Epithelial cell of proximal tubule (primary cell): ENCODE measurements around the gene CHIA. TPM values are rescaled to one million over a fixed set of nuclear protein-coding genes. Genes with fewer than 3 reads are reported as not detected.
"Not testable (repeated sequence)": the region's sequence is repeated elsewhere in the genome, so short reads cannot be mapped to it uniquely, and the experiment has no call there.

Source experiments
- DNase-seq: peaks from one replicate; pipeline ENCODE4 v3.0.0-alpha.2; 2011; ENCODE audit warnings: low read depth
- H3K4me3 ChIP-seq: 2 replicates; pipeline ENCODE4 v1.5.1; 2011; ENCODE audit warnings: low read depth, mild to moderate bottlenecking, low read length
- total RNA-seq: library from RNA; depleted of rRNA; stranded (reverse); fragments of >200 nt; gene quantifications from 2 replicates; pipeline ENCODE4 v1.2.3, GENCODE V29; 2015
- TF ChIP-seq, protein P1 (sequence below): conservative IDR thresholded peaks from 2 replicates; pipeline ENCODE4 v1.5.1; 2012; ENCODE audit warnings: low read depth, mild to moderate bottlenecking, low read length

The CHIA gene
- total RNA-seq, 1 donor from 2014 or later = not detected

DNA sequence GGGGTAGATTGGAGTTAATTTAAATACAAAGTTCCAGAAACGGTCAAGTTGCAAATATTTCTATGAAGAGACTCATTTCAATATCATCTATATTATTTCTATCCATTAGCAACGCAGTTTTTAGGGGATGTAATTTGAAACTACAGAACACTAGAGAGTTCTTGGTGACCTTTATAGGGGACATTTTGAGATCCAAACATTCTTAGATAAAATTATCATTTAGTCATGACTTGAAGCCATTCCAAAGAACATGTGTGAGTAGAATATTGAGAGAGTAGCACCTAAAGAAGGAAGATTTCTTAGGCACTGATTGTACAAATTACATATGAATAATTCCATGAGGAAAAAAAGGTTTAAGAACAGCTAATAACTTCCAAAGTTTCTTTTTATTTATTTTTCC is 19.0 kb downstream of the CHIA start:
- no peak for DNase-seq

DNA sequence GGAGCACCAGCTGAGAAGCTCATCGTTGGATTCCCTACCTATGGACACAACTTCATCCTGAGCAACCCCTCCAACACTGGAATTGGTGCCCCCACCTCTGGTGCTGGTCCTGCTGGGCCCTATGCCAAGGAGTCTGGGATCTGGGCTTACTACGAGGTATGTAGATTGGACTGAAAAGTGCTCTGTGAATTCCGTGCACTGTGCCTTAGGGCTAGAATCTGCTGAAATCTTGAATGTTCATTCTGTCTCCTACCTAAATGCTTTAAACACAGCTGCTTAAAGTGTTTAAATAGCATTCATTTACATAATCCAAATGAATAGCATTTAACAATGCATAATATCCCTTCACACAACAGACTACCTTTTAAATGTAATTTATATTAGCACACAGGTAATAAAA is 27.9 kb downstream of the CHIA start:
- TF ChIP-seq, protein P1, sequence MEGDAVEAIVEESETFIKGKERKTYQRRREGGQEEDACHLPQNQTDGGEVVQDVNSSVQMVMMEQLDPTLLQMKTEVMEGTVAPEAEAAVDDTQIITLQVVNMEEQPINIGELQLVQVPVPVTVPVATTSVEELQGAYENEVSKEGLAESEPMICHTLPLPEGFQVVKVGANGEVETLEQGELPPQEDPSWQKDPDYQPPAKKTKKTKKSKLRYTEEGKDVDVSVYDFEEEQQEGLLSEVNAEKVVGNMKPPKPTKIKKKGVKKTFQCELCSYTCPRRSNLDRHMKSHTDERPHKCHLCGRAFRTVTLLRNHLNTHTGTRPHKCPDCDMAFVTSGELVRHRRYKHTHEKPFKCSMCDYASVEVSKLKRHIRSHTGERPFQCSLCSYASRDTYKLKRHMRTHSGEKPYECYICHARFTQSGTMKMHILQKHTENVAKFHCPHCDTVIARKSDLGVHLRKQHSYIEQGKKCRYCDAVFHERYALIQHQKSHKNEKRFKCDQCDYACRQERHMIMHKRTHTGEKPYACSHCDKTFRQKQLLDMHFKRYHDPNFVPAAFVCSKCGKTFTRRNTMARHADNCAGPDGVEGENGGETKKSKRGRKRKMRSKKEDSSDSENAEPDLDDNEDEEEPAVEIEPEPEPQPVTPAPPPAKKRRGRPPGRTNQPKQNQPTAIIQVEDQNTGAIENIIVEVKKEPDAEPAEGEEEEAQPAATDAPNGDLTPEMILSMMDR = no peak
- DNase-seq = no peak

More for the DNA sequence above, 19.0 kb downstream of the CHIA start:
- TF ChIP-seq, protein P1 = no peak
- no peak overlapping the region for H3K4me3 ChIP-seq

DNA sequence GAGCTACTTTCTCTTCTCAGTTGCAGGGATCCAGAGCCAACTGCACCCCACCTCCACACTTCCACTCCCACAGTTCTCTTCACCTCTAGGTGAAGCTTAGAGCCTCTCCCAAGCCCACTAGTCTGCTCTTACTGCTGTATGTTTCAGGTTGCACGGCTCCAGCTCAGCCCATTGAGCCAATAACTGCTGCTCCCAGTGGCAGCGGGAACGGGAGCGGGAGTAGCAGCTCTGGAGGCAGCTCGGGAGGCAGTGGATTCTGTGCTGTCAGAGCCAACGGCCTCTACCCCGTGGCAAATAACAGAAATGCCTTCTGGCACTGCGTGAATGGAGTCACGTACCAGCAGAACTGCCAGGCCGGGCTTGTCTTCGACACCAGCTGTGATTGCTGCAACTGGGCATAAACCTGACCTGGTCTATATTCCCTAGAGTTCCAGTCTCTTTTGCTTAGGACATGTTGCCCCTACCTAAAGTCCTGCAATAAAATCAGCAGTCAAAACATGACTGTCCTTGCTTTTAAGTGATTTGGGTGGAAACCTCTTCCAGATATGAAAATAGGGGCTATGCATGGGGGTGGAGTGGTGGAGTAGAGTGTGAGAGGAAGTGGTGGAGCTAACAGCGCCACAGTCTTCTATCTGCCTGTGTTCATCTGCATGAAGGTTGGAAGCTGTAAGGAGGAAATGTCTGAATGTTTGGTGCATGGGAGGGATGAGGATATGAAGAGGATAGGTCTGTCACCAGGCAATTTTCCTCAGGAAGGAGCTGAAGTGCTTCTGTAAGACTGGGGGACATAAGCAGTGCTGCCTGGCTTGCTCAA is 29.6 kb downstream of the CHIA start:
- H3K4me3 ChIP-seq = no peak overlapping the region
- DNase-seq = no peak
- TF ChIP-seq, protein P1 = no peak

More for the DNA sequence above, 27.9 kb downstream of the CHIA start:
- H3K4me3 ChIP-seq = no peak overlapping the region

DNA sequence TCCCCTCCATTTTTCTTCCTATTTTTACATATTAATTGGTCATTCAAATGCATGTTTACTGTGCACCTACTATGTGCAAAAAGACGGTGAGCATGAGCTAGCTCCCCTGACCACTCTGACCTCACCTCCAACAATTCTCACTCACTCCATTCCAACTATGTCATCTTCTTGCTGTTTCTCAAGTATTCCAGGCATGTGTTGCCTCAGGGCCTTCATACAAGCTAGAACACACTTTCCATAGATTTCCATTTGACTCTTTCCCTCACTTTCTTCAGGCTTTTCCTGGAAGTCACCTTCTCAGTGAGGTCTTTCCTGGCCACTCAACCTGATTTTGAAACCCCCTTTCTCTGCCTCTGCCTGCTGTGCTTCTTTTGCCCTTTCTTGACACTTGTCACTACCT is 32.6 kb downstream of the CHIA start:
- TF ChIP-seq, protein P1 = no peak
- no peak overlapping the region for H3K4me3 ChIP-seq
- DNase-seq = no peak

DNA sequence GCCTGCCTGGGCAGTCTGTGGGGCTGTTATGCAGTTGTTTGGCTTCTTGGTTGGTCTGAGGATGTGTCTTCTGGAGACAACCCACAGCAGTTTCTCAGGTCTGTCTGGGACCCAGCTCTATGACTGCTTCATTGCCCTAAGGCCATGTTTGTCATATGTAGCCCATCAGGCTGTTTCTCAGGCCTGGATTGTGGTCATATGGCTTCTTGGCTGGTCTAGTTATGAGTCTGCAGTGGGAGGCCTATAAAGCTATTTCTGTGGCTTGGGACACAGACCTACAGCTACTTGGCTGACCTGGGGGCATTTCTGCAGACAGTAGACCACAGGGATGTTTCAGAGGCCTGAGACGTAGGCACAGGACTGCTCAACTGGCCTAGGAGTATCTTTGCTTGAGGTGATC is 41.5 kb downstream of the CHIA start:
- TF ChIP-seq, protein P1 = no peak
- DNase-seq = no peak
- no peak overlapping the region for H3K4me3 ChIP-seq

DNA sequence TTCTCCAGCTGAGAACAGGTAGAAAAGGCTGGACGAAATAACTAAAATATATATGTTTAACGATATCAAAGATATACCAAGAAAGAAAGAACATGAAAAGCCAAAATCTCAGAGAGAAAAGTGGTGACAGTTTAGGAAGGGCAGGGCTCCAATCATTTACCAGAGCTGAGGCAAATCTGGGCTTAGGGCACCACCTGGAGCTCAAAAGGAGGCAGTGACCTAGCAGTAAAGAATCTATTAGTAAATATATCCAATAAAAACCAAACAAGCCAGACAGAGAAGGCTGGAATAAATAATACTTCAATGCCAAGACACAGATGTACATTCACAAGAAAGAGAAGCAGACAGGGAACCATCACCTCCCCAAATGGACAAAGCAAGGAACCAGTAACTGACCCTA is 43.5 kb downstream of the CHIA start:
- no peak overlapping the region for H3K4me3 ChIP-seq
- peak; percentile 12 for DNase-seq
- TF ChIP-seq, protein P1 = peak; percentile 86

DNA sequence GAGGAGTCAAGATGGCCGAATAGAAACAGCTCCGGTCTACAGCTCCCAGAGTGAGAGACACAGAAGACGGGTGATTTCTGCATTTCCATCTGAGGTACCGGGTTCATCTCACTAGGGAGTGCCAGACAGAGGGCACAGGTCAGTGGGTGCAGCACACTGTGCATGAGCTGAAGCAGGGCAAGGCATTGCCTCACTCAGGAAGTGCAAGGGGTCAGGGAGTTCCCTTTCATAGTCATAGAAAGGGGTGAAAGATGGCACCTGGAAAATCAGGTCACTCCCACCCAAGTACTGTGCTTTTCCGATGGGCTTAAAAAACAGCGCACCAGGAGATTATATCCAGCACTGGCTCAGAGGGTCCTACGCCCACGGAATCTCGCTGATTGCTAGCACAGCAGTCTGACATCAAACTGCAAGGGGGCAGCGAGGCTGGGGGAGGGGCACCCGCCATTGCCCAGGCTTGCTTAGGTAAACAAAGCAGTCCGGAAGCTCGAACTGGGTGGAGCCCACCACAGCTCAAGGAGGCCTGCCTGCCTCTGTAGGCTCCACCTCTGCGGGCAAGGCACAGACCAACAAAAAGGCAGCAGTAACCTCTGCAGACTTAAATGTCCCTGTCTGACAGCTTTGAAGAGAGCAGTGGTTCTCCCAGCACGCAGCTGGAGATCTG is 44.7 kb downstream of the CHIA start:
- not testable (repeated sequence) for H3K4me3 ChIP-seq, DNase-seq

DNA sequence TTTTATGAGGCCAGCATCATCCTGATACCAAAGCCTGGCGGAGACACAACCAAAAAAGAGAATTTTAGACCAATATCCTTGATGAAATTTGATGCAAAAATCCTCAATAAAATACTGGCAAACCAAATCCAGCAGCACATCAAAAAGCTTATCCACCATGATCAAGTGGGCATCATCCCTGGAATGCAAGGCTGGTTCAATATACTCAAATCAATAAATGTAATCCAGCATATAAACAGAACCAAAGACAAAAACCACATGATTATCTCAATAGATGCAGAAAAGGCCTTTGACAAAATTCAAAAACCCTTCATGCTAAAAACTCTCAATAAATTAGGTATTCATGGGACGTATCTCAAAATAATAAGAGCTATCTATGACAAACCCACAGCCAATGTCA is 48.2 kb downstream of the CHIA start:
- not testable (repeated sequence) for DNase-seq

More for the DNA sequence above, 48.2 kb downstream of the CHIA start:
- not testable (repeated sequence) for H3K4me3 ChIP-seq
